OCI-LY7 (cell line): Measurements from ENCODE around the gene ANAPC15. TPM values are rescaled to one million over a fixed set of nuclear protein-coding genes. Genes with fewer than 3 reads are reported as not detected.

Source experiments
- BruUV-seq: library from RNA; stranded (reverse); fragments of 400-500 nt; replicated peaks from 2 replicates; lab custom pipeline; 2021; lab: Mats Ljungman, UMichigan
- CTCF ChIA-PET: fragments of 300-600 bp; sonication (Branson Sonifier 250); formaldehyde crosslinking; loops from one replicate; lab custom pipeline; 2022; ENCODE audit warnings: antibody characterized with exemption; ENCODE audit not compliant: unreplicated experiment; lab: Charles Lee
- POLR2A ChIA-PET: fragments of 300-600 bp; sonication (Branson Sonifier 250); formaldehyde crosslinking; loops from one replicate; lab custom pipeline; 2022; ENCODE audit warnings: antibody characterized with exemption; lab: Charles Lee
- DNase-seq: peaks from one replicate; pipeline ENCODE4 v3.0.0-alpha.2; 2015; ENCODE audit warnings: low spot score
- H2AFZ ChIP-seq: fragments of 200-600 bp; sonication (generic), shearing (Covaris generic); 2 replicates; pipeline ENCODE4 v1.6.1; 2014; ENCODE audit warnings: mild to moderate bottlenecking, antibody characterized with exemption, low read length, moderate library complexity
- H3K27ac ChIP-seq: fragments of 200-600 bp; sonication (generic); 2 replicates; pipeline ENCODE4 v1.5.1; 2014; ENCODE audit warnings: mixed run types, low read depth, mild to moderate bottlenecking, moderate library complexity, low read length, inconsistent platforms; ENCODE audit not compliant: poor library complexity, severe bottlenecking
- H3K36me3 ChIP-seq: fragments of 200-600 bp; sonication (generic); 2 replicates; pipeline ENCODE4 v1.6.1; 2014; ENCODE audit warnings: mild to moderate bottlenecking, antibody characterized with exemption, low read length, moderate library complexity, mixed read lengths; ENCODE audit not compliant: insufficient read depth
- H3K4me1 ChIP-seq: fragments of 200-600 bp; sonication (generic); 2 replicates; pipeline ENCODE4 v1.5.1; 2014; ENCODE audit warnings: mild to moderate bottlenecking, low read length; ENCODE audit not compliant: insufficient read depth, poor library complexity, severe bottlenecking
- H3K4me2 ChIP-seq: fragments of 200-600 bp; sonication (generic); 2 replicates; pipeline ENCODE4 v1.6.1; 2014; ENCODE audit warnings: mild to moderate bottlenecking, low read length
- H3K4me3 ChIP-seq: fragments of 200-600 bp; sonication (generic); 2 replicates; pipeline ENCODE4 v1.5.1; 2014; ENCODE audit warnings: mild to moderate bottlenecking, low read depth, low read length; ENCODE audit not compliant: poor library complexity, severe bottlenecking
- H3K79me2 ChIP-seq: fragments of 200-600 bp; sonication (generic); 2 replicates; pipeline ENCODE4 v1.6.1; 2016; ENCODE audit warnings: low read depth, mild to moderate bottlenecking, low read length, moderate library complexity, mixed read lengths; ENCODE audit not compliant: insufficient read depth
- H3K9me2 ChIP-seq: fragments of 200-600 bp; sonication (generic); 2 replicates; pipeline ENCODE4 v1.6.1; 2016; ENCODE audit warnings: mild to moderate bottlenecking, low read length, mixed read lengths; ENCODE audit not compliant: insufficient read depth
- H3K9me3 ChIP-seq: fragments of 200-600 bp; sonication (generic); 2 replicates; pipeline ENCODE4 v1.6.1; 2014; ENCODE audit warnings: mild to moderate bottlenecking, mixed run types, low read length, mixed read lengths
- H4K20me1 ChIP-seq: fragments of 200-600 bp; sonication (generic); 2 replicates; pipeline ENCODE4 v1.6.1; 2014; ENCODE audit warnings: mild to moderate bottlenecking, antibody characterized with exemption, low read length, moderate library complexity, mixed read lengths; ENCODE audit not compliant: insufficient read depth
- CTCF ChIP-seq: fragments of 200-600 bp; sonication (generic); conservative IDR thresholded peaks from 2 replicates; pipeline ENCODE4 v1.5.1; 2014; ENCODE audit warnings: mild to moderate bottlenecking, antibody characterized with exemption, low read length, moderate library complexity, mixed read lengths
- EZH2phosphoT487 ChIP-seq: fragments of 200-600 bp; sonication (generic); IDR thresholded peaks from 2 replicates; pipeline ENCODE4 v1.6.1; 2018; ENCODE audit warnings: low read depth, borderline replicate concordance, mild to moderate bottlenecking, mixed run types, antibody characterized with exemption, low read length, moderate library complexity, mixed read lengths
- intact Hi-C: fragments of 100-400 bp; cut with micrococcal nuclease; formaldehyde crosslinking; loops from one replicate; pipeline ENCODE4 v1.10.0; 2022; ENCODE audit not compliant: unreplicated experiment
- total RNA-seq, 2 experiments: library from RNA; depleted of rRNA in 1 of 2; stranded (reverse); fragments of >200 nt in 1 of 2; shearing (Covaris generic) in 1 of 2; gene quantifications; 2 replicates each; pipeline ENCODE4 v1.2.3, GENCODE V29; 2014 to 2022

The ANAPC15 gene
- total RNA-seq, 2 experiments from 2014 or later: 48.2 to 62.4 TPM

- no peak for TF ChIP-seq CTCF
- no peak for TF ChIP-seq EZH2phosphoT487
- Histone ChIP-seq H3K4me3 (no peak overlapping the region), H4K20me1 (no peaks in the 10 kb centered on the region), H3K9me2 (no peaks in the 10 kb centered on the region), H3K36me3 (peaks cover 7% of the 10 kb centered on the region; the same call in 1 of the 2 replicates), H3K27ac (no peak overlapping the region), H3K4me2 (no peak overlapping the region), H2AFZ (no peak overlapping the region), H3K9me3 (no peaks in the 10 kb centered on the region), H3K4me1 (peaks cover 17% of the 10 kb centered on the region), H3K79me2 (peaks cover under 1% of the 10 kb centered on the region; the same call in 1 of the 2 replicates)
- ChIA-PET CTCF (interaction anchor here (0.5 kb wide), 1 partner anchor 56 kb away, joined by 4 read pairs; no protein-coding TSS in a partner anchor), POLR2A (interaction anchor here (0.6 to 1.5 kb wide), 5 partner anchors 28 to 298 kb away, joined by 3 to 6 read pairs (median 4); no protein-coding TSS in a partner anchor)
- DNase-seq: no peak
- BruUV-seq: no TSS peak
- intact Hi-C loops: no loop called here
These were observed 27.5 kb downstream of the ANAPC15 start for GRCh38 chr11:72084965-72085364.

GRCh38 chr11:72084076-72084475 is 28.4 kb downstream of the ANAPC15 start:
- H3K4me3 ChIP-seq: no peak overlapping the region
- intact Hi-C loops: no loop called here
- H3K9me3 ChIP-seq: no peaks in the 10 kb centered on the region
- TF ChIP-seq CTCF: no peak
- TF ChIP-seq EZH2phosphoT487: no peak
- no peak overlapping the region for H3K27ac ChIP-seq
- H3K79me2 ChIP-seq: peaks cover 10% of the 10 kb centered on the region
- ChIA-PET CTCF (no interaction called here), POLR2A (interaction anchor here (0.6 to 0.7 kb wide), 3 partner anchors 18 to 298 kb away, joined by 3 to 4 read pairs (median 4); no protein-coding TSS in a partner anchor)
- no peaks in the 10 kb centered on the region for H3K9me2 ChIP-seq
- peaks cover 17% of the 10 kb centered on the region for H3K4me1 ChIP-seq
- no peaks in the 10 kb centered on the region for H4K20me1 ChIP-seq
- DNase-seq: no peak
- H3K36me3 ChIP-seq: no peaks in the 10 kb centered on the region
- H3K4me2 ChIP-seq: no peak overlapping the region
- H2AFZ ChIP-seq: no peak overlapping the region
- BruUV-seq: no TSS peak

GRCh38 chr11:72083414-72083813 is 29.1 kb downstream of the ANAPC15 start:
- H4K20me1 ChIP-seq: no peaks in the 10 kb centered on the region
- CTCF ChIA-PET: no interaction called here
- peaks cover 16% of the 10 kb centered on the region for H3K79me2 ChIP-seq
- no peak overlapping the region for H3K4me3 ChIP-seq
- POLR2A ChIA-PET: interaction anchor here (0.7 kb wide), 1 partner anchor 19 kb away, joined by 4 read pairs; no protein-coding TSS in a partner anchor
- H2AFZ ChIP-seq: no peak overlapping the region
- BruUV-seq: no TSS peak
- intact Hi-C loops: no loop called here
- H3K4me2 ChIP-seq: no peak overlapping the region
- no peaks in the 10 kb centered on the region for H3K9me2 ChIP-seq
- H3K27ac ChIP-seq: no peak overlapping the region
- no peaks in the 10 kb centered on the region for H3K36me3 ChIP-seq
- no peak for DNase-seq
- no peak for TF ChIP-seq CTCF
- no peak for TF ChIP-seq EZH2phosphoT487
- H3K4me1 ChIP-seq: peaks cover 24% of the 10 kb centered on the region
- no peaks in the 10 kb centered on the region for H3K9me3 ChIP-seq
